Activated naive CD4-positive, alpha-beta T cell treated with anti-CD3 and anti-CD28 coated beads for 36 hours (primary cell): Measurements from ENCODE around the gene ITGB2. TPM values are rescaled to one million over a fixed set of nuclear protein-coding genes. Genes with fewer than 3 reads are reported as not detected.

Experiments used
- CTCF ChIA-PET: fragments of 350-600 bp; sonication (Branson Sonifier 250); formaldehyde crosslinking; loops from one replicate; lab custom pipeline; 2021; ENCODE audit warnings: antibody characterized with exemption; lab: Charles Lee
- DNase-seq: peaks from one replicate; pipeline ENCODE4 v3.0.0-alpha.2; 2020
- H3K27ac Mint-ChIP-seq: one replicate; pipeline ENCODE4 v1.8.0; 2021; ENCODE audit warnings: mild to moderate bottlenecking, mixed read lengths
- H3K27me3 Mint-ChIP-seq: one replicate; pipeline ENCODE4 v1.8.0; 2021; ENCODE audit warnings: low read depth, mixed read lengths
- H3K36me3 Mint-ChIP-seq: one replicate; pipeline ENCODE4 v1.8.0; 2021; ENCODE audit warnings: low read depth, mixed read lengths
- H3K4me1 Mint-ChIP-seq: one replicate; pipeline ENCODE4 v1.8.0; 2021; ENCODE audit warnings: low read depth, mixed read lengths
- H3K4me3 Mint-ChIP-seq: one replicate; pipeline ENCODE4 v1.8.0; 2021; ENCODE audit warnings: mild to moderate bottlenecking, moderate library complexity, mixed read lengths
- H3K9me3 Mint-ChIP-seq: one replicate; pipeline ENCODE4 v1.8.0; 2021; ENCODE audit warnings: mixed read lengths
- intact Hi-C: fragments of 100-400 bp; cut with micrococcal nuclease; formaldehyde crosslinking; loops from one replicate; pipeline ENCODE4 v1.15.1; 2023
- total RNA-seq, 2 experiments: library from RNA; stranded (reverse); gene quantifications; one replicate each; pipeline ENCODE4 v1.2.3, GENCODE V29; 2021

The ITGB2 gene
- total RNA-seq, 2 experiments from 2014 or later, result 182 to 185 TPM

DNA sequence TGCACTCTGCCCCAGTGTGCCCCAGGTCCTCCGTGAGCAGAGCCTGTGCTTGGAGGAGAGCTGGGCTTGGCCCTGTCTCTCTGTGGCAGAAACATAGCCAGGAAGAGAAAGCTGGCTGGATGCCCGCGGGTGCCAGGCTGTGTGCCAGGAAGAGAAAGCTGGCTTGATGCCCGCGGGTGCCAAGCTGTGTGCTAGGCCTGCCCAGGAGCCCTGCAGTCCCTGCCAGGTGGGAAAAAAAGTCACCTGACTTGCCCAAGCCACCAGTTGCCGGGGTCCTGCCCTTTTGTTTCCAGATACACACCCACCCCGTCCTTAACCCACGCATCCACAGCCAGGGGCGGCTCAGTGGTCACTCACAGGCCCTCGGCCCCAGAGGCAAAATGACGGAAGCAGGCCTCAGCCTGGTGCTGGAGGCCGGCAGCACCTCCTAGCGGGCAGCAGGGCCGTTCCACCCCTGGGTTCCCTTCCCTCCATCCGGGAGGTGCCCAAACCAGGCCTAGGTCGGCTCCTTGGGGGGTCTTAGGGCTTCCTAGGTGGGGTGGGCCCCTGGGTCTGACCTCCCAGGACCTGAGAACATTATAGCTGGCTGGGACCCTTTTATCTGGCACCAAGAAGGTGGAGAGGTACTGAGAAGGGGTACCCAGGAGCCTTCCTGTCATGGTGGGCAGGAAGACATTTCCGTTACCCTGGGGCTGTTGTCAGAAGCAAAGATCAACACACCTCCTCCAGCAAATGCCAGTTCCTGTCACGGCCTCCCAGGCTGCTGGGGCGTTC, 9.1 kb downstream of the ITGB2 start:
- intact Hi-C loops, result loop anchor here (1.0 kb wide), 1 partner anchor 19 kb away; no protein-coding TSS in a partner anchor
- peak overlapping the region; percentile 93 for H3K27ac Mint-ChIP-seq
- no peaks in the 10 kb centered on the region for H3K9me3 Mint-ChIP-seq
- DNase-seq, result peak; percentile 70
- H3K4me1 Mint-ChIP-seq, result peaks cover 78% of the 10 kb centered on the region
- H3K36me3 Mint-ChIP-seq, result peaks cover 8% of the 10 kb centered on the region
- CTCF ChIA-PET, result interaction anchor here (0.9 to 2.4 kb wide), 8 partner anchors 8 to 38 kb away, joined by 3 to 14 read pairs (median 4); partner anchors contain the start of gene PTTG1IP
- no peaks in the 10 kb centered on the region for H3K27me3 Mint-ChIP-seq
- H3K4me3 Mint-ChIP-seq, result peak overlapping the region; percentile 57

DNA sequence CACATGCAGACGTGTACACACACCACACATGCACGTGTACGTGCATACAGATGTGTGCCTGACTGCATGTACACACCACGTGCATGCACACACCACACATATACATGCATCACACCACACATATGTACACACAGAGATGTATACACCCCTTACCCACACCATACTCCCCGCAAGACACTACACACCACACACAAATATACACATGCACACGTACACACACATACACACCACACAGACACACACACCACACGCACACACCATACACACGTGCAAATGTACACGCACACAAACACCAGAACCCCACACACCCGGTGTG, 9.7 kb downstream of the ITGB2 start:
- H3K27me3 Mint-ChIP-seq, result no peaks in the 10 kb centered on the region
- intact Hi-C loops, result no loop called here
- H3K36me3 Mint-ChIP-seq, result peaks cover 11% of the 10 kb centered on the region
- no peak for DNase-seq
- H3K4me3 Mint-ChIP-seq, result peak overlapping the region; percentile 57
- H3K9me3 Mint-ChIP-seq, result no peaks in the 10 kb centered on the region
- CTCF ChIA-PET, result interaction anchor here (0.9 to 2.4 kb wide), 7 partner anchors 8 to 37 kb away, joined by 3 to 14 read pairs (median 5); partner anchors contain the start of gene PTTG1IP
- H3K27ac Mint-ChIP-seq, result peak overlapping the region; percentile 93
- peaks cover 77% of the 10 kb centered on the region for H3K4me1 Mint-ChIP-seq

DNA sequence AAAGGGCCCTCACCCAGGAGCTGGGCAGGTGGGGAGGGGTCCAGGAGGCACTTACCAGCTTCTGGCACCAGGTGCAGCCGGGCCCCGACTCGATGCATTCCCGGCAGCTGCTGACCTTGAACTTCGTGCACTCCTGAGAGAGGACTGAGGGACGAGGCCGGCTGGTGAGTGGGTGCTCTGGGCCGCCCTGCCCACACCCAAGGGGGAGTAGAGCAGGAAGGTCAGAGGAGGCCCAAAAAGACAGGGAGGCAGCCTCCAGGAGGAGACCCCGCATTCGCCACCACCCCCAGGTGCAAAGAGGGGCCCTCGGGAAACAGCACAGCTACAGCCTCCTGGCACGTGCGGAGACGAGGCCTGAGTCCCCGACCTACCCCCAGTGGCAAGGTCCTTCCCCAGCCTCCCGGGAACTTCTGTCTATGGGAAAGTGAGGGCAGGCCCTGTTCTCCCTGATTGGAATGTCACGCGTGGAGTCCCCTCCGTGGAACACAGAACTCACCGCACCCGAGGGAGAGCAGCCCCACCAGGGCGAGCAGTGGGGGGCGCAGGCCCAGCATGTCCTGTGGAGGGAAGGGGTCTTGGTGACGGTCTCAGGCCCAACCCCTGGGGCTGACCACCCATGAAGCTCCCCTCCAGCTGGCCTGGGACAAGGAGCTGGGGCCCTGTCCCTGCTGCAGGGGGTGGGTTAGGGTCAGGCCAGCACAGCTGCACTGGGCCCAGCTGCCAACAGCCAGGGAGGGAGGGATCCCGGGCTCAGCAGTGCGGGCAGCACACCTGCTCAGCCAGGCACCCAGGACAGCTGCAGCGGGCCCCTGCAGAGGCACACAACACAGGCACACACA, 10.3 kb downstream of the ITGB2 start:
- DNase-seq, result no peak
- intact Hi-C loops, result no loop called here
- H3K4me3 Mint-ChIP-seq, result no peak overlapping the region
- no peaks in the 10 kb centered on the region for H3K27me3 Mint-ChIP-seq
- H3K9me3 Mint-ChIP-seq, result no peaks in the 10 kb centered on the region
- H3K27ac Mint-ChIP-seq, result peak overlapping the region; percentile 93
- H3K36me3 Mint-ChIP-seq, result peaks cover 11% of the 10 kb centered on the region
- H3K4me1 Mint-ChIP-seq, result peaks cover 75% of the 10 kb centered on the region
- CTCF ChIA-PET, result interaction anchor here (0.8 to 2.4 kb wide), 8 partner anchors 9 to 110 kb away, joined by 3 to 14 read pairs (median 4); partner anchors contain the start of gene PTTG1IP

GRCh38 chr21:44909719-44910118, 11.0 kb downstream of the ITGB2 start:
- Mint-ChIP-seq H3K9me3 (no peaks in the 10 kb centered on the region), H3K27me3 (no peaks in the 10 kb centered on the region), H3K4me3 (no peak overlapping the region), H3K36me3 (peaks cover 14% of the 10 kb centered on the region), H3K4me1 (peaks cover 68% of the 10 kb centered on the region), H3K27ac (peak overlapping the region; percentile 48)
- intact Hi-C loops, result no loop called here
- no peak for DNase-seq
- CTCF ChIA-PET, result interaction anchor here (0.8 to 1.0 kb wide), 2 partner anchors 16 to 109 kb away, joined by 3 read pairs; no protein-coding TSS in a partner anchor

DNA sequence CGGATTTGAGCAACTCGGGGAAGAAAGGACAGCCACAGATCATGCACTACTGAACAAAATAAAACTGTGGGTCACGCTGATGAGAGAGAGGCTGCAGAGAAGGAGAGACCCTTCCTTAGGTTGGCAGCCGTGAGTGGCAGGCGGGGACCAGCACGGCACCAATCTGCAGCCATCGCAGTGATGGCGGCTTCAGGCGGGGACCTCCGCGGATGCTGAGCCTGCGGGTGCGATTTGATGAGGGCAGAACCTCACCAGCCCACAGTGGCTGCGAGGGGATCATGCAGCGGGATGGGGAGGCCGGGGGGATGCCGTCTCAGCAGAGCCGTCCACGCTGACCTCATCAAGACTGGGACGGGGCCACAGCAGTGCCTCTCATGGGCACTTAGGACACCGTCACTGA, 11.8 kb downstream of the ITGB2 start:
- Mint-ChIP-seq H3K27ac (peak overlapping the region; percentile 77), H3K36me3 (peaks cover 21% of the 10 kb centered on the region), H3K27me3 (no peaks in the 10 kb centered on the region), H3K4me3 (no peak overlapping the region), H3K4me1 (peaks cover 60% of the 10 kb centered on the region), H3K9me3 (no peaks in the 10 kb centered on the region)
- CTCF ChIA-PET, result no interaction called here
- no peak for DNase-seq
- intact Hi-C loops, result no loop called here

GRCh38 chr21:44907966-44908895, 12.5 kb downstream of the ITGB2 start:
- no peak overlapping the region for H3K4me3 Mint-ChIP-seq
- CTCF ChIA-PET, result no interaction called here
- peaks cover 55% of the 10 kb centered on the region for H3K4me1 Mint-ChIP-seq
- H3K27ac Mint-ChIP-seq, result peak overlapping the region; percentile 20
- no peaks in the 10 kb centered on the region for H3K9me3 Mint-ChIP-seq
- no peak for DNase-seq
- intact Hi-C loops, result no loop called here
- no peaks in the 10 kb centered on the region for H3K27me3 Mint-ChIP-seq
- peaks cover 24% of the 10 kb centered on the region for H3K36me3 Mint-ChIP-seq

DNA sequence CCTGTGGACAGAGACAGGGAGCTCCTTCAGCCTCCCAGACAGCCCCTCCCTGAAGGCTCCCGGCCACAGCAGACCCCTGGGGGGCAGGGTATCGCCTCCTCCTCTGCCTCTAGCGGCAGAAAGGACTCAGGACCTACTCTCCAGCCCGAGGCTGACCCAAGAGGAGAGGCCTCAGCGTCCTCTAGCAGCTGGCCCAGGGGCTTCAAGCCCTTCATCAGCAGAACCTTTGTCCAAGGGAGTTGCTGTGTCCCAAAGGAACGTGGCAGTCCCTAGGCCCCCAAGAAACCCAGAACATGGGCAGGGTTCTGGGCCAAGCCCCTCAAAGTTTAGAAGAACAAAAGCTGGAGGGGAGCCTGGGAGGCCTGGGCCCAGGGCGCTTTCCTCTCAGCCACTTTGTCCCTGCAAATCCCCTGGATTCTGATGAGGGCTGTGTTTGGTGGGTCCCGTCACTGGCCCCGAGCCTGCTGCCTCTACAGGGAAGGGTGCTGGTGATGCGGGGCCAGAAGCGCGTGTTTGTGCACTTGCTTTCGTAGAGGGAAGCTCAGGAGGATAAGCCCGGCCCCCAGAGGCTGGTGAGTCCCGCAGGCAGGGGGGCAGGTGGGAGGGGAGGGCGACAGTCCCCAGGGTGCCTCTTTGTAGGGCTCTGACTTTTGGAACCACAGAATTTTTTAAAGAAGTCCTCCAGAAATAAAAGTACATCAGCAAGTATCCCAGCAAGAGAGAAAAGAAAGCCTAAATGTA, 13.3 kb downstream of the ITGB2 start:
- Mint-ChIP-seq H3K9me3 (no peaks in the 10 kb centered on the region), H3K4me1 (peaks cover 50% of the 10 kb centered on the region), H3K4me3 (no peak overlapping the region), H3K27ac (no peak overlapping the region), H3K36me3 (peaks cover 33% of the 10 kb centered on the region), H3K27me3 (no peaks in the 10 kb centered on the region)
- CTCF ChIA-PET, result interaction anchor here (1.5 kb wide), 1 partner anchor 10 kb away, joined by 5 read pairs; no protein-coding TSS in a partner anchor
- DNase-seq, result no peak
- intact Hi-C loops, result no loop called here

DNA sequence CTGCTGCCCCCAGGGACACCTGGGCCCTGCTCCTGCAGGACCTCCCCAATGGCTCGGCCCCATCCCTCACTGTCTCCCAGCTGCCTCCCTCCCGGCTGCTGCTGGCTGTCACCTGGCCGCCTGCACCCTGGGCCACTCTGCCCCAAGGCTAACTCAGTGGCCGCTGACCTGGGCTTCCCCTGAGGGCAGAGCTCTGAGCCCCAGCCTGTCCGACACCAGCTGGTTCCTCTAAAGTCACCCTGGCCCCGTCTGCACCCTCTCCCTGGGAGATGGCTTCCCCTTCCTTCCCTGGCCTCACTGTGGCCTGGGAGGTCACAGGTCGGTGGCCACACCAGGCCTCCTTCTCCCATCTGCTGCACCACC, 15.0 kb downstream of the ITGB2 start:
- no peaks in the 10 kb centered on the region for H3K9me3 Mint-ChIP-seq
- peaks cover 43% of the 10 kb centered on the region for H3K36me3 Mint-ChIP-seq
- H3K27me3 Mint-ChIP-seq, result no peaks in the 10 kb centered on the region
- no peak for DNase-seq
- H3K4me1 Mint-ChIP-seq, result peaks cover 37% of the 10 kb centered on the region
- intact Hi-C loops, result no loop called here
- CTCF ChIA-PET, result interaction anchor here (0.7 to 1.5 kb wide), 3 partner anchors 11 to 232 kb away, joined by 3 to 5 read pairs (median 3); no protein-coding TSS in a partner anchor
- H3K27ac Mint-ChIP-seq, result peak overlapping the region; percentile 46
- H3K4me3 Mint-ChIP-seq, result no peak overlapping the region

- Mint-ChIP-seq H3K4me3 (no peak overlapping the region), H3K36me3 (peaks cover 44% of the 10 kb centered on the region), H3K27me3 (no peaks in the 10 kb centered on the region), H3K9me3 (no peaks in the 10 kb centered on the region), H3K4me1 (peaks cover 33% of the 10 kb centered on the region), H3K27ac (no peak overlapping the region)
- DNase-seq, result no peak
- intact Hi-C loops, result no loop called here
- CTCF ChIA-PET, result interaction anchor here (0.7 to 1.0 kb wide), 2 partner anchors 27 to 232 kb away, joined by 3 read pairs; no protein-coding TSS in a partner anchor
Observed at GRCh38 chr21:44905016-44905727, 15.5 kb downstream of the ITGB2 start.

GRCh38 chr21:44904141-44904923, 16.4 kb downstream of the ITGB2 start:
- no peaks in the 10 kb centered on the region for H3K9me3 Mint-ChIP-seq
- H3K4me1 Mint-ChIP-seq, result peaks cover 24% of the 10 kb centered on the region
- peaks cover 43% of the 10 kb centered on the region for H3K36me3 Mint-ChIP-seq
- H3K27me3 Mint-ChIP-seq, result no peaks in the 10 kb centered on the region
- H3K4me3 Mint-ChIP-seq, result no peak overlapping the region
- intact Hi-C loops, result no loop called here
- no peak for DNase-seq
- CTCF ChIA-PET, result no interaction called here
- no peak overlapping the region for H3K27ac Mint-ChIP-seq
